ENCODE measurements around the gene ZNF217. TPM values are rescaled to one million over a fixed set of nuclear protein-coding genes. Genes with fewer than 3 reads are reported as not detected.

ZNF217 gene
- total RNA-seq, 1 experiment from 2014 or later, result 33.8 TPM

GRCh38 chr20:53561505-53561904 lies 32.1 kb downstream of the ZNF217 start:
- Histone ChIP-seq H3K4me3 (replicated peaks in 1 of 2; ENCODE audit: low read depth in 1 of 2, low read length in 2 of 2) (no peak overlapping the region), H3K9me3 (ENCODE audit: control insufficient read depth in 1 of 2, insufficient read depth in 1 of 2, low read depth in 1 of 2, low read length in 2 of 2) (no peaks in the 10 kb centered on the region), H4K20me1 (ENCODE audit: insufficient read depth) (no peaks in the 10 kb centered on the region), H3K27me3 (ENCODE audit: insufficient read depth, low read length) (no peaks in the 10 kb centered on the region), H3K9ac (ENCODE audit: low read length) (no peak overlapping the region), H2AFZ (ENCODE audit: low read depth, low read length, poor library complexity, severe bottlenecking) (no peak overlapping the region), H3K9me2 (ENCODE audit: insufficient read depth) (no peaks in the 10 kb centered on the region), H3K36me3 (ENCODE audit: control insufficient read depth in 1 of 2, insufficient read depth in 2 of 2, low read length in 2 of 2) (no peaks in the 10 kb centered on the region; a peak in 1 of 4 replicates), H3K27ac (ENCODE audit: low read depth, low read length) (no peak overlapping the region), H3K4me2 (ENCODE audit: low read length) (no peak overlapping the region), H3K4me1 (ENCODE audit: control insufficient read depth in 1 of 2, insufficient read depth in 2 of 2, low read length in 2 of 2) (no peaks in the 10 kb centered on the region), H3K79me2 (ENCODE audit: insufficient read depth, low read length) (no peaks in the 10 kb centered on the region)
- no TSS peak for BruUV-seq (replicated peaks)
- RAD21 ChIA-PET (ENCODE audit: low non-redundant PET in 1 of 2, low total read pairs in 2 of 2, uncharacterized antibody in 2 of 2, unreplicated experiment in 2 of 2), result no interaction called here
- DNase-seq (ENCODE audit: low read depth, low spot score) (no peak), ATAC-seq (no peak)
- POLR2A ChIA-PET, result no interaction called here
- CTCF ChIA-PET, result no interaction called here
- intact Hi-C loops (cut with micrococcal nuclease), result no loop called here
- TF ChIP-seq CTCF (IDR thresholded peaks at IDR 0.05 in 2 of 3, conservative IDR thresholded peaks at IDR 0.05 in 1 of 3; ENCODE audit: borderline replicate concordance in 1 of 3, insufficient read depth in 1 of 3, low read depth in 2 of 3, low read length in 2 of 3) (no peak), ZFX (IDR thresholded peaks at IDR 0.05) (no peak)

- H3K27ac ChIP-seq (ENCODE audit: low read depth, low read length), result no peak overlapping the region
- H3K9me3 ChIP-seq (ENCODE audit: control insufficient read depth in 1 of 2, insufficient read depth in 1 of 2, low read depth in 1 of 2, low read length in 2 of 2), result no peaks in the 10 kb centered on the region
- CTCF ChIA-PET, result no interaction called here
- RAD21 ChIA-PET (ENCODE audit: low non-redundant PET in 1 of 2, low total read pairs in 2 of 2, uncharacterized antibody in 2 of 2, unreplicated experiment in 2 of 2), result no interaction called here
- H2AFZ ChIP-seq (ENCODE audit: low read depth, low read length, poor library complexity, severe bottlenecking), result no peak overlapping the region
- no peak overlapping the region for H3K4me3 ChIP-seq (replicated peaks in 1 of 2; ENCODE audit: low read depth in 1 of 2, low read length in 2 of 2)
- H4K20me1 ChIP-seq (ENCODE audit: insufficient read depth), result no peaks in the 10 kb centered on the region
- POLR2A ChIA-PET, result no interaction called here
- H3K36me3 ChIP-seq (ENCODE audit: control insufficient read depth in 1 of 2, insufficient read depth in 2 of 2, low read length in 2 of 2), result no peaks in the 10 kb centered on the region; a peak in 1 of 4 replicates
- H3K9me2 ChIP-seq (ENCODE audit: insufficient read depth), result no peaks in the 10 kb centered on the region
- no TSS peak for BruUV-seq (replicated peaks)
- DNase-seq (ENCODE audit: low read depth, low spot score), result no peak
- no peaks in the 10 kb centered on the region for H3K27me3 ChIP-seq (ENCODE audit: insufficient read depth, low read length)
- H3K4me1 ChIP-seq (ENCODE audit: control insufficient read depth in 1 of 2, insufficient read depth in 2 of 2, low read length in 2 of 2), result no peaks in the 10 kb centered on the region
- H3K9ac ChIP-seq (ENCODE audit: low read length), result no peak overlapping the region
- no peak overlapping the region for H3K4me2 ChIP-seq (ENCODE audit: low read length)
- intact Hi-C loops (cut with micrococcal nuclease), result no loop called here
- ATAC-seq, result no peak
- no peaks in the 10 kb centered on the region for H3K79me2 ChIP-seq (ENCODE audit: insufficient read depth, low read length)
- TF ChIP-seq CEBPB (IDR thresholded peaks at IDR 0.05; ENCODE audit: low read depth) (no peak), CTCF (IDR thresholded peaks at IDR 0.05 in 2 of 3, conservative IDR thresholded peaks at IDR 0.05 in 1 of 3; ENCODE audit: borderline replicate concordance in 1 of 3, insufficient read depth in 1 of 3, low read depth in 2 of 3, low read length in 2 of 3) (no peak), ZNF274 (IDR thresholded peaks at IDR 0.05; ENCODE audit: low read depth, low read length) (no peak), SRF (IDR thresholded peaks at IDR 0.05; ENCODE audit: low read depth) (no peak), ZBTB33 (IDR thresholded peaks at IDR 0.05; ENCODE audit: extremely low read depth, insufficient replicate concordance, low read length) (no peak), SIN3A (IDR thresholded peaks at IDR 0.05; ENCODE audit: low read depth) (no peak), TCF7L2 (IDR thresholded peaks at IDR 0.05; ENCODE audit: borderline replicate concordance, extremely low read depth, insufficient read depth, insufficient read length) (no peak), JUND (IDR thresholded peaks at IDR 0.05) (no peak)
Observed at GRCh38 chr20:53559816-53560215, 33.8 kb downstream of the ZNF217 start.
